Panc1 (cell line): ENCODE data around the gene RHOU.

Experiments
- POLR2AphosphoS5 ChIP-seq: IDR thresholded peaks from 2 replicates; pipeline ENCODE4 v1.6.1; 2012; ENCODE audit warnings: mild to moderate bottlenecking, low read depth, low read length, moderate library complexity
- SIN3A ChIP-seq: IDR thresholded peaks from 2 replicates; pipeline ENCODE4 v1.6.1; 2012; ENCODE audit warnings: low read depth, mild to moderate bottlenecking, low read length, moderate library complexity, borderline replicate concordance; ENCODE audit not compliant: insufficient read depth
- TCF7L2 ChIP-seq: IDR thresholded peaks from 2 replicates; pipeline ENCODE4 v1.6.1; 2011; ENCODE audit warnings: mild to moderate bottlenecking, low read depth, low read length, inconsistent platforms
- TF ChIP-seq, protein P1 (sequence below), 2 experiments: IDR thresholded peaks; 2 replicates each; pipeline ENCODE4 v1.6.1; 2011 to 2012; ENCODE audit warnings: low read depth in 2 of 2, control low read depth in 1 of 2, low read length in 1 of 2, mild to moderate bottlenecking in 1 of 2, moderate library complexity in 1 of 2; ENCODE audit not compliant: insufficient read depth in 1 of 2
- TF ChIP-seq, protein P2 (sequence below): fragments of 450-650 bp; IDR thresholded peaks from 2 replicates; pipeline ENCODE4 v1.5.1; 2017; ENCODE audit warnings: mild to moderate bottlenecking

DNA sequence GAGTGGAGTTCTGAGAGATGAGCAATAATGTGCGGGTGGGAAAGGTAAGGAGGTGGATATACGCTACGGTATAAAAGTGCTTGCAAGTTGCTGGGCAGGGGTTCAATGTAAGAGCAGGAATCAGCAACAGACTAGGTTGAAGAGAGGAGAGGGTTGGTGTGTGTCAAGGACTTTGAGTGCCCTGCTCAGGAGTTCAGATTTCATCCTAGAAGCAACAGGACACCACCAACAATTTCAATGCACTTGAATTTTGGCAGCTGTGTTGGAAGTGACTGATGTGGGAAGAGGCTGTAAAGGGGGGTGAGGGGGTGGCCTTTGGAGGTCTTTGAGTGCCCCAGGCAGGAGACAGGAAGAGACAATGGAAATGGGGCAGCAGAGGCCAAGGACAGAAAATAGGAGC, 57.3 kb downstream of the RHOU start:
- TF ChIP-seq, protein P1, sequence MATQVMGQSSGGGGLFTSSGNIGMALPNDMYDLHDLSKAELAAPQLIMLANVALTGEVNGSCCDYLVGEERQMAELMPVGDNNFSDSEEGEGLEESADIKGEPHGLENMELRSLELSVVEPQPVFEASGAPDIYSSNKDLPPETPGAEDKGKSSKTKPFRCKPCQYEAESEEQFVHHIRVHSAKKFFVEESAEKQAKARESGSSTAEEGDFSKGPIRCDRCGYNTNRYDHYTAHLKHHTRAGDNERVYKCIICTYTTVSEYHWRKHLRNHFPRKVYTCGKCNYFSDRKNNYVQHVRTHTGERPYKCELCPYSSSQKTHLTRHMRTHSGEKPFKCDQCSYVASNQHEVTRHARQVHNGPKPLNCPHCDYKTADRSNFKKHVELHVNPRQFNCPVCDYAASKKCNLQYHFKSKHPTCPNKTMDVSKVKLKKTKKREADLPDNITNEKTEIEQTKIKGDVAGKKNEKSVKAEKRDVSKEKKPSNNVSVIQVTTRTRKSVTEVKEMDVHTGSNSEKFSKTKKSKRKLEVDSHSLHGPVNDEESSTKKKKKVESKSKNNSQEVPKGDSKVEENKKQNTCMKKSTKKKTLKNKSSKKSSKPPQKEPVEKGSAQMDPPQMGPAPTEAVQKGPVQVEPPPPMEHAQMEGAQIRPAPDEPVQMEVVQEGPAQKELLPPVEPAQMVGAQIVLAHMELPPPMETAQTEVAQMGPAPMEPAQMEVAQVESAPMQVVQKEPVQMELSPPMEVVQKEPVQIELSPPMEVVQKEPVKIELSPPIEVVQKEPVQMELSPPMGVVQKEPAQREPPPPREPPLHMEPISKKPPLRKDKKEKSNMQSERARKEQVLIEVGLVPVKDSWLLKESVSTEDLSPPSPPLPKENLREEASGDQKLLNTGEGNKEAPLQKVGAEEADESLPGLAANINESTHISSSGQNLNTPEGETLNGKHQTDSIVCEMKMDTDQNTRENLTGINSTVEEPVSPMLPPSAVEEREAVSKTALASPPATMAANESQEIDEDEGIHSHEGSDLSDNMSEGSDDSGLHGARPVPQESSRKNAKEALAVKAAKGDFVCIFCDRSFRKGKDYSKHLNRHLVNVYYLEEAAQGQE (IDR thresholded peaks at IDR 0.05; ENCODE audit: insufficient read depth in 1 of 2, low read depth in 2 of 2, low read length in 1 of 2), result no peak
- TF ChIP-seq SIN3A (no peak), POLR2AphosphoS5 (no peak), TCF7L2 (no peak)
- TF ChIP-seq, protein P2, sequence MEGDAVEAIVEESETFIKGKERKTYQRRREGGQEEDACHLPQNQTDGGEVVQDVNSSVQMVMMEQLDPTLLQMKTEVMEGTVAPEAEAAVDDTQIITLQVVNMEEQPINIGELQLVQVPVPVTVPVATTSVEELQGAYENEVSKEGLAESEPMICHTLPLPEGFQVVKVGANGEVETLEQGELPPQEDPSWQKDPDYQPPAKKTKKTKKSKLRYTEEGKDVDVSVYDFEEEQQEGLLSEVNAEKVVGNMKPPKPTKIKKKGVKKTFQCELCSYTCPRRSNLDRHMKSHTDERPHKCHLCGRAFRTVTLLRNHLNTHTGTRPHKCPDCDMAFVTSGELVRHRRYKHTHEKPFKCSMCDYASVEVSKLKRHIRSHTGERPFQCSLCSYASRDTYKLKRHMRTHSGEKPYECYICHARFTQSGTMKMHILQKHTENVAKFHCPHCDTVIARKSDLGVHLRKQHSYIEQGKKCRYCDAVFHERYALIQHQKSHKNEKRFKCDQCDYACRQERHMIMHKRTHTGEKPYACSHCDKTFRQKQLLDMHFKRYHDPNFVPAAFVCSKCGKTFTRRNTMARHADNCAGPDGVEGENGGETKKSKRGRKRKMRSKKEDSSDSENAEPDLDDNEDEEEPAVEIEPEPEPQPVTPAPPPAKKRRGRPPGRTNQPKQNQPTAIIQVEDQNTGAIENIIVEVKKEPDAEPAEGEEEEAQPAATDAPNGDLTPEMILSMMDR, result no peak
